Fibroblast of lung (primary cell): ENCODE data around the gene CFAP77. TPM values are rescaled to one million over a fixed set of nuclear protein-coding genes. Genes with fewer than 3 reads are reported as not detected.

Experiments
- DNase-seq, 2 donors: peaks; one replicate each; pipeline versions ENCODE4 v3.0.0 to v3.0.0-alpha.2; 2010; ENCODE audit warnings: low read depth in 2 of 2
- H2AFZ ChIP-seq: 2 replicates; pipeline ENCODE4 v1.5.1; 2012; ENCODE audit warnings: low read length, control low read depth, inconsistent platforms
- H3K27ac ChIP-seq: 2 replicates; pipeline ENCODE4 v1.5.1; 2011; ENCODE audit warnings: low read length, control low read depth; ENCODE audit not compliant: insufficient read depth
- H3K27me3 ChIP-seq: 2 replicates; pipeline ENCODE4 v1.5.1; 2011; ENCODE audit warnings: mild to moderate bottlenecking, low read length; ENCODE audit not compliant: control insufficient read depth, insufficient read depth
- H3K36me3 ChIP-seq: 2 replicates; pipeline ENCODE4 v1.5.1; 2011; ENCODE audit warnings: low read length; ENCODE audit not compliant: control insufficient read depth, insufficient read depth
- H3K4me1 ChIP-seq: 2 replicates; pipeline ENCODE4 v1.5.1; 2011; ENCODE audit warnings: low read length; ENCODE audit not compliant: control insufficient read depth, insufficient read depth; ENCODE audit errors: extremely low read depth
- H3K4me2 ChIP-seq: 2 replicates; pipeline ENCODE4 v1.5.1; 2011; ENCODE audit warnings: low read length, control low read depth; ENCODE audit not compliant: insufficient read depth; ENCODE audit errors: extremely low read depth
- H3K4me3 ChIP-seq, 4 experiments: fragments of 200-600 bp in 1 of 4; sonication (generic) in 1 of 4; replicated peaks in 1 of 4; 2 replicates each; pipeline ENCODE4 v1.5.1; 2011 to 2016; ENCODE audit warnings: low read length in 4 of 4, low read depth in 3 of 4, mild to moderate bottlenecking in 3 of 4, control low read depth in 2 of 4, inconsistent platforms in 1 of 4, mixed read lengths in 1 of 4; ENCODE audit not compliant: insufficient read depth in 1 of 4; ENCODE audit errors: control extremely low read depth in 1 of 4
- H3K79me2 ChIP-seq: 2 replicates; pipeline ENCODE4 v1.5.1; 2012; ENCODE audit warnings: mild to moderate bottlenecking, low read length, inconsistent platforms; ENCODE audit not compliant: control insufficient read depth, insufficient read depth
- H3K9ac ChIP-seq: 2 replicates; pipeline ENCODE4 v1.5.1; 2011; ENCODE audit warnings: mild to moderate bottlenecking, low read length, control low read depth; ENCODE audit not compliant: insufficient read depth
- H3K9me3 ChIP-seq: 2 replicates; pipeline ENCODE4 v1.5.1; 2012; ENCODE audit warnings: low read depth, low read length; ENCODE audit not compliant: control insufficient read depth, insufficient read depth
- H4K20me1 ChIP-seq: 2 replicates; pipeline ENCODE4 v1.5.1; 2011; ENCODE audit warnings: low read length; ENCODE audit not compliant: control insufficient read depth, insufficient read depth; ENCODE audit errors: extremely low read depth
- EZH2 ChIP-seq: IDR thresholded peaks from 2 replicates; pipeline ENCODE4 v1.5.1; 2012; ENCODE audit warnings: low read length, control low read depth, mild to moderate bottlenecking; ENCODE audit errors: missing control alignments
- polyA plus RNA-seq, 2 donors: library from polyadenylated mRNA; depleted of rRNA in 1 of 2; stranded (reverse) in 1 of 2; unstranded in 1 of 2; fragments of >200 nt; gene quantifications; 2 replicates each; pipeline ENCODE4 v1.2.1, GENCODE V29; 2011 to 2012; ENCODE audit warnings: missing spikeins in 1 of 2
- total RNA-seq: library from RNA; depleted of rRNA; stranded (reverse); fragments of >200 nt; gene quantifications from 2 replicates; pipeline ENCODE4 v1.2.1, GENCODE V29; 2014
- TF ChIP-seq, protein P1 (sequence below), 2 donors: IDR thresholded peaks in 1 of 2; conservative IDR thresholded peaks in 1 of 2; 1 replicate in 1 of 2; 2 replicates in 1 of 2; pipeline ENCODE4 v1.5.1; 2011 to 2012; ENCODE audit warnings: low read length in 2 of 2, control low read depth in 1 of 2, inconsistent platforms in 1 of 2, low read depth in 1 of 2, mild to moderate bottlenecking in 1 of 2

CFAP77 gene
- total and polyA plus RNA-seq, 2 donors (not counting 1 experiment from before 2014, with no cell fraction given): not detected

DNA sequence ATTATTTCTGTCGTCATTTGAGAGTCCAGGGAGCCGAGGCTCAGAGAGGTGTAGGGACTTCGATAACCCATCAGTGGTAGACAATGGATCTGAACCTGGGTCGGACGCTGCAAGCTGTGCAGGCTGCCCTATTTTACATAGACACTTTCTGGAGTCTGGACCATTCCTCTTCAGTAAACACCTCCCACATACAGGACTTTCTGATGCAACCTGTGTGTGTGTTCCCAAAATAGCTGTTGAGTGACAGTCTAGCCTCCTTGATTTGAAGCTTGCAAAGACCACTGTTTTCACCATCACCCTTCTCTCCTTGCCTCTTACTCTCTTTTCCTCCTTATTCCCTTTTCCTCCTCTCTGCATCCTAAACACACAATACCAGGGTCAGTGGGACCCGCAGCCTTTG, 30.7 kb downstream of the CFAP77 start:
- no peak overlapping the region for H2AFZ ChIP-seq
- no peaks in the 10 kb centered on the region for H3K36me3 ChIP-seq
- H3K4me3 ChIP-seq: no peak overlapping the region
- no peak for TF ChIP-seq EZH2
- TF ChIP-seq, protein P1, sequence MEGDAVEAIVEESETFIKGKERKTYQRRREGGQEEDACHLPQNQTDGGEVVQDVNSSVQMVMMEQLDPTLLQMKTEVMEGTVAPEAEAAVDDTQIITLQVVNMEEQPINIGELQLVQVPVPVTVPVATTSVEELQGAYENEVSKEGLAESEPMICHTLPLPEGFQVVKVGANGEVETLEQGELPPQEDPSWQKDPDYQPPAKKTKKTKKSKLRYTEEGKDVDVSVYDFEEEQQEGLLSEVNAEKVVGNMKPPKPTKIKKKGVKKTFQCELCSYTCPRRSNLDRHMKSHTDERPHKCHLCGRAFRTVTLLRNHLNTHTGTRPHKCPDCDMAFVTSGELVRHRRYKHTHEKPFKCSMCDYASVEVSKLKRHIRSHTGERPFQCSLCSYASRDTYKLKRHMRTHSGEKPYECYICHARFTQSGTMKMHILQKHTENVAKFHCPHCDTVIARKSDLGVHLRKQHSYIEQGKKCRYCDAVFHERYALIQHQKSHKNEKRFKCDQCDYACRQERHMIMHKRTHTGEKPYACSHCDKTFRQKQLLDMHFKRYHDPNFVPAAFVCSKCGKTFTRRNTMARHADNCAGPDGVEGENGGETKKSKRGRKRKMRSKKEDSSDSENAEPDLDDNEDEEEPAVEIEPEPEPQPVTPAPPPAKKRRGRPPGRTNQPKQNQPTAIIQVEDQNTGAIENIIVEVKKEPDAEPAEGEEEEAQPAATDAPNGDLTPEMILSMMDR (conservative IDR thresholded peaks at IDR 0.05 in 1 of 2, IDR thresholded peaks at IDR 0.05 in 1 of 2; ENCODE audit: low read depth in 1 of 2, low read length in 2 of 2): no peak
- peaks cover 11% of the 10 kb centered on the region for H3K27me3 ChIP-seq
- no peaks in the 10 kb centered on the region for H3K9me3 ChIP-seq
- H3K4me1 ChIP-seq: no peaks in the 10 kb centered on the region
- no peak overlapping the region for H3K4me2 ChIP-seq
- no peaks in the 10 kb centered on the region for H4K20me1 ChIP-seq
- no peak overlapping the region for H3K27ac ChIP-seq
- H3K9ac ChIP-seq: no peak overlapping the region
- H3K79me2 ChIP-seq: no peaks in the 10 kb centered on the region
- no peak for DNase-seq

DNA sequence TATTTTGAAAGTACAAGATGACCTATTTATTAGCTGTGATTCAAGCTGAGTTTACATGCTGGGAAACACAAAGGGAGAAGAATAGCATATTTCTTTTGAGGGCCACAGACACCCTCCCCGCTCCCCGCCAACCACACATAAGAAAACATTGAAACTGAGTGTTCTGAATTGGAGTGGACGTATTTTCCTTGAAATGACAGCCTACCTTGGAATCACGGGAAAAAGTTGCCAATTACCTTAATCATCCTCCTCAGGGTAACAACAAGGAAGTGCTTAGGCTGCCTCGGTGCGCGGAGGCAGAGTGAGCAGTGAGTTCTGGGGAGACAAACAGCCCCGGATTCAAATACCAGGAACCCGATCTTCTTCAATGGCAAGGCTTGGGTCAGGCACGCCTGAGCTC, 31.4 kb downstream of the CFAP77 start:
- Histone ChIP-seq H3K4me2 (no peak overlapping the region), H3K4me3 (no peak overlapping the region), H3K4me1 (no peaks in the 10 kb centered on the region), H3K9me3 (no peaks in the 10 kb centered on the region), H3K9ac (no peak overlapping the region), H3K27me3 (peaks cover 11% of the 10 kb centered on the region), H3K27ac (no peak overlapping the region), H3K79me2 (no peaks in the 10 kb centered on the region), H2AFZ (no peak overlapping the region), H4K20me1 (no peaks in the 10 kb centered on the region), H3K36me3 (no peaks in the 10 kb centered on the region)
- DNase-seq: no peak
- TF ChIP-seq EZH2: no peak
- TF ChIP-seq, protein P1 (conservative IDR thresholded peaks at IDR 0.05 in 1 of 2, IDR thresholded peaks at IDR 0.05 in 1 of 2; ENCODE audit: low read depth in 1 of 2, low read length in 2 of 2): no peak

DNA sequence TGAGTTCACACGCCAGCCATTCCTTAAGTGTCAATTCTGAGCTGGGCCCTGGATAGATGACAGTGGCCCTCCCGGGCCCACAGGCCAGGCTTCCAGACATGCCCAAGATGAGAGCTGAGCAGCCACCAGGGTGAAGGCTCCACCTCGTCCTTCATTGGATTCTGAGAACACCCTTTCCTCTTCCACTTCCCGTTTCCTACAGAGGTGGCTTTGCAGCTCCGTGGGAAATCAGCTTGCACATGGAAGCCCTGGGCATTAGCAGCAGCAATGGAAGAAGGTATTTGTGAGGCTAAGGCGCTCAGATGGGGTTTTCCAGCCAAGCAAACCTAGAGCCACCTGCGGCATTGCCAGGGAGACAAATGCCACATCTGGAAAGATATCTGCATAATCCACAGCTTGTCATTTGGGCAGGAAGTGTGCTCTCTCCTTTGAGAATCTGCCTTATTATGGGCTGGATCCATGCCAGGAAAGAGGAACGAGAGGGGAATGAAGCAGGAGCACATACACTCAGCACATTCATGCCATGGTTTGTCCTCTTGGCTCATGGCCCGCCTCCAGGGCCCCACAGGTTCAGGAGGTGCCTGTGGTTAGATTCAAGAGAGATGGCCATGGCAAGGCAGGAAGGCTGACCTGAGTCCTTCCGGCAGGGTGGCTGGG, 34.1 kb downstream of the CFAP77 start:
- no peaks in the 10 kb centered on the region for H3K36me3 ChIP-seq
- no peak overlapping the region for H3K4me2 ChIP-seq
- H3K9me3 ChIP-seq: no peaks in the 10 kb centered on the region
- no peak overlapping the region for H3K9ac ChIP-seq
- H3K27ac ChIP-seq: no peak overlapping the region
- peaks cover 11% of the 10 kb centered on the region for H3K27me3 ChIP-seq
- H3K4me1 ChIP-seq: no peaks in the 10 kb centered on the region
- DNase-seq: no peak
- H2AFZ ChIP-seq: no peak overlapping the region
- no peak for TF ChIP-seq EZH2
- TF ChIP-seq, protein P1 (conservative IDR thresholded peaks at IDR 0.05 in 1 of 2, IDR thresholded peaks at IDR 0.05 in 1 of 2; ENCODE audit: low read depth in 1 of 2, low read length in 2 of 2): no peak
- H3K79me2 ChIP-seq: no peaks in the 10 kb centered on the region
- H4K20me1 ChIP-seq: no peaks in the 10 kb centered on the region
- H3K4me3 ChIP-seq: no peak overlapping the region
